ENCODE measurements around the gene DHRS11. TPM values are rescaled to one million over a fixed set of nuclear protein-coding genes. Genes with fewer than 3 reads are reported as not detected.

DHRS11 gene
- total RNA-seq, 1 donor from 2014 or later = 7.1 TPM

- no peak overlapping the region for H3K27ac Mint-ChIP-seq (ENCODE audit: unreplicated experiment)
- no peak overlapping the region for H3K4me3 ChIP-seq (ENCODE audit: insufficient read depth, low read depth, low read length)
- peaks cover 17% of the 10 kb centered on the region for H3K36me3 Mint-ChIP-seq (ENCODE audit: low read depth, unreplicated experiment)
- H3K9me3 ChIP-seq (ENCODE audit: insufficient read depth, low read depth, low read length) = no peaks in the 10 kb centered on the region
- no peaks in the 10 kb centered on the region for H3K27me3 ChIP-seq (ENCODE audit: insufficient read depth, low read length)
- DNase-seq (ENCODE audit: low read depth) = no peak
- peaks cover 73% of the 10 kb centered on the region for H3K79me2 ChIP-seq (ENCODE audit: insufficient read depth, low read length)
- H3K9me3 Mint-ChIP-seq (ENCODE audit: unreplicated experiment) = no peaks in the 10 kb centered on the region
- no peaks in the 10 kb centered on the region for H3K27me3 Mint-ChIP-seq (ENCODE audit: low read depth, unreplicated experiment)
- no peak overlapping the region for H3K27ac ChIP-seq (ENCODE audit: low read depth, low read length)
- no peaks in the 10 kb centered on the region for H3K4me1 Mint-ChIP-seq (ENCODE audit: low read depth, unreplicated experiment)
- FAIRE-seq = no peak
- H3K4me1 ChIP-seq (ENCODE audit: insufficient read depth, low read length) = no peaks in the 10 kb centered on the region
- no peak overlapping the region for H3K4me3 Mint-ChIP-seq (ENCODE audit: unreplicated experiment)
- TF ChIP-seq EZH2 (IDR thresholded peaks at IDR 0.05; ENCODE audit: insufficient read depth, low read length) (no peak), CTCF (IDR thresholded peaks at IDR 0.05; ENCODE audit: insufficient read depth, low read depth, low read length) (no peak)
- no peak overlapping the region for H2AFZ ChIP-seq (ENCODE audit: low read depth, low read length)
- no peak overlapping the region for H3K9ac ChIP-seq (ENCODE audit: low read length)
- H3K4me2 ChIP-seq (ENCODE audit: low read length) = no peak overlapping the region
- peaks cover 47% of the 10 kb centered on the region for H4K20me1 ChIP-seq (ENCODE audit: insufficient read depth, low read length)
- H3K36me3 ChIP-seq (ENCODE audit: insufficient read depth, low read length) = peaks cover 53% of the 10 kb centered on the region
Measured at GRCh38 chr17:36566081-36566480, 25.6 kb upstream of the DHRS11 start.

- H3K4me3 Mint-ChIP-seq (ENCODE audit: unreplicated experiment) = no peak overlapping the region
- no peak overlapping the region for H3K27ac Mint-ChIP-seq (ENCODE audit: unreplicated experiment)
- no peak overlapping the region for H3K4me2 ChIP-seq (ENCODE audit: low read length)
- no peak overlapping the region for H3K4me3 ChIP-seq (ENCODE audit: insufficient read depth, low read depth, low read length)
- no peaks in the 10 kb centered on the region for H3K9me3 ChIP-seq (ENCODE audit: insufficient read depth, low read depth, low read length)
- DNase-seq (ENCODE audit: low read depth) = no peak
- H3K9ac ChIP-seq (ENCODE audit: low read length) = no peak overlapping the region
- H3K27me3 Mint-ChIP-seq (ENCODE audit: low read depth, unreplicated experiment) = no peaks in the 10 kb centered on the region
- no peak for FAIRE-seq
- no peaks in the 10 kb centered on the region for H3K9me3 Mint-ChIP-seq (ENCODE audit: unreplicated experiment)
- no peak for TF ChIP-seq CTCF (IDR thresholded peaks at IDR 0.05; ENCODE audit: insufficient read depth, low read depth, low read length)
- TF ChIP-seq EZH2 (IDR thresholded peaks at IDR 0.05; ENCODE audit: insufficient read depth, low read length) = no peak
- peaks cover 60% of the 10 kb centered on the region for H4K20me1 ChIP-seq (ENCODE audit: insufficient read depth, low read length)
- H3K27me3 ChIP-seq (ENCODE audit: insufficient read depth, low read length) = no peaks in the 10 kb centered on the region
- H3K27ac ChIP-seq (ENCODE audit: low read depth, low read length) = no peak overlapping the region
- no peak overlapping the region for H2AFZ ChIP-seq (ENCODE audit: low read depth, low read length)
- H3K4me1 ChIP-seq (ENCODE audit: insufficient read depth, low read length) = no peaks in the 10 kb centered on the region
- peaks cover 34% of the 10 kb centered on the region for H3K36me3 ChIP-seq (ENCODE audit: insufficient read depth, low read length)
- H3K79me2 ChIP-seq (ENCODE audit: insufficient read depth, low read length) = peaks cover 69% of the 10 kb centered on the region
- H3K4me1 Mint-ChIP-seq (ENCODE audit: low read depth, unreplicated experiment) = peaks cover 15% of the 10 kb centered on the region
- peaks cover 15% of the 10 kb centered on the region for H3K36me3 Mint-ChIP-seq (ENCODE audit: low read depth, unreplicated experiment)
Measured at GRCh38 chr17:36575028-36575427, 16.7 kb upstream of the DHRS11 start.

- Mint-ChIP-seq H3K9me3 (ENCODE audit: unreplicated experiment) (no peaks in the 10 kb centered on the region), H3K27me3 (ENCODE audit: low read depth, unreplicated experiment) (no peaks in the 10 kb centered on the region), H3K4me1 (ENCODE audit: low read depth, unreplicated experiment) (peaks cover 15% of the 10 kb centered on the region), H3K4me3 (ENCODE audit: unreplicated experiment) (no peak overlapping the region), H3K27ac (ENCODE audit: unreplicated experiment) (no peak overlapping the region), H3K36me3 (ENCODE audit: low read depth, unreplicated experiment) (peaks cover 17% of the 10 kb centered on the region)
- Histone ChIP-seq H3K9ac (ENCODE audit: low read length) (no peak overlapping the region), H3K36me3 (ENCODE audit: insufficient read depth, low read length) (peaks cover 35% of the 10 kb centered on the region), H3K4me2 (ENCODE audit: low read length) (no peak overlapping the region), H2AFZ (ENCODE audit: low read depth, low read length) (no peak overlapping the region), H3K4me1 (ENCODE audit: insufficient read depth, low read length) (no peaks in the 10 kb centered on the region), H3K79me2 (ENCODE audit: insufficient read depth, low read length) (peaks cover 57% of the 10 kb centered on the region), H3K4me3 (ENCODE audit: insufficient read depth, low read depth, low read length) (no peak overlapping the region), H3K9me3 (ENCODE audit: insufficient read depth, low read depth, low read length) (no peaks in the 10 kb centered on the region), H3K27me3 (ENCODE audit: insufficient read depth, low read length) (no peaks in the 10 kb centered on the region), H4K20me1 (ENCODE audit: insufficient read depth, low read length) (peaks cover 65% of the 10 kb centered on the region), H3K27ac (ENCODE audit: low read depth, low read length) (no peak overlapping the region)
- DNase-seq (ENCODE audit: low read depth) = no peak
- TF ChIP-seq CTCF (IDR thresholded peaks at IDR 0.05; ENCODE audit: insufficient read depth, low read depth, low read length) (no peak), EZH2 (IDR thresholded peaks at IDR 0.05; ENCODE audit: insufficient read depth, low read length) (no peak)
- no peak for FAIRE-seq
Measured at GRCh38 chr17:36576793-36577192, 14.9 kb upstream of the DHRS11 start.

Data from astrocyte (in vitro differentiated cells and primary cell).